Fibroblast of lung (primary cell): Measurements from ENCODE around the gene POU3F3. TPM values are rescaled to one million over a fixed set of nuclear protein-coding genes. Genes with fewer than 3 reads are reported as not detected.

ENCODE experiments used
- DNase-seq, 2 donors: peaks; one replicate each; pipeline versions ENCODE4 v3.0.0 to v3.0.0-alpha.2; 2010; ENCODE audit warnings: low read depth in 2 of 2
- H2AFZ ChIP-seq: 2 replicates; pipeline ENCODE4 v1.5.1; 2012; ENCODE audit warnings: low read length, control low read depth, inconsistent platforms
- H3K27ac ChIP-seq: 2 replicates; pipeline ENCODE4 v1.5.1; 2011; ENCODE audit warnings: low read length, control low read depth; ENCODE audit not compliant: insufficient read depth
- H3K27me3 ChIP-seq: 2 replicates; pipeline ENCODE4 v1.5.1; 2011; ENCODE audit warnings: mild to moderate bottlenecking, low read length; ENCODE audit not compliant: control insufficient read depth, insufficient read depth
- H3K36me3 ChIP-seq: 2 replicates; pipeline ENCODE4 v1.5.1; 2011; ENCODE audit warnings: low read length; ENCODE audit not compliant: control insufficient read depth, insufficient read depth
- H3K4me1 ChIP-seq: 2 replicates; pipeline ENCODE4 v1.5.1; 2011; ENCODE audit warnings: low read length; ENCODE audit not compliant: control insufficient read depth, insufficient read depth; ENCODE audit errors: extremely low read depth
- H3K4me2 ChIP-seq: 2 replicates; pipeline ENCODE4 v1.5.1; 2011; ENCODE audit warnings: low read length, control low read depth; ENCODE audit not compliant: insufficient read depth; ENCODE audit errors: extremely low read depth
- H3K4me3 ChIP-seq, 4 experiments: fragments of 200-600 bp in 1 of 4; sonication (generic) in 1 of 4; replicated peaks in 1 of 4; 2 replicates each; pipeline ENCODE4 v1.5.1; 2011 to 2016; ENCODE audit warnings: low read length in 4 of 4, low read depth in 3 of 4, mild to moderate bottlenecking in 3 of 4, control low read depth in 2 of 4, inconsistent platforms in 1 of 4, mixed read lengths in 1 of 4; ENCODE audit not compliant: insufficient read depth in 1 of 4; ENCODE audit errors: control extremely low read depth in 1 of 4
- H3K79me2 ChIP-seq: 2 replicates; pipeline ENCODE4 v1.5.1; 2012; ENCODE audit warnings: mild to moderate bottlenecking, low read length, inconsistent platforms; ENCODE audit not compliant: control insufficient read depth, insufficient read depth
- H3K9ac ChIP-seq: 2 replicates; pipeline ENCODE4 v1.5.1; 2011; ENCODE audit warnings: mild to moderate bottlenecking, low read length, control low read depth; ENCODE audit not compliant: insufficient read depth
- H3K9me3 ChIP-seq: 2 replicates; pipeline ENCODE4 v1.5.1; 2012; ENCODE audit warnings: low read depth, low read length; ENCODE audit not compliant: control insufficient read depth, insufficient read depth
- H4K20me1 ChIP-seq: 2 replicates; pipeline ENCODE4 v1.5.1; 2011; ENCODE audit warnings: low read length; ENCODE audit not compliant: control insufficient read depth, insufficient read depth; ENCODE audit errors: extremely low read depth
- EZH2 ChIP-seq: IDR thresholded peaks from 2 replicates; pipeline ENCODE4 v1.5.1; 2012; ENCODE audit warnings: low read length, control low read depth, mild to moderate bottlenecking; ENCODE audit errors: missing control alignments
- polyA plus RNA-seq, 2 donors: library from polyadenylated mRNA; depleted of rRNA in 1 of 2; stranded (reverse) in 1 of 2; unstranded in 1 of 2; fragments of >200 nt; gene quantifications; 2 replicates each; pipeline ENCODE4 v1.2.1, GENCODE V29; 2011 to 2012; ENCODE audit warnings: missing spikeins in 1 of 2
- total RNA-seq: library from RNA; depleted of rRNA; stranded (reverse); fragments of >200 nt; gene quantifications from 2 replicates; pipeline ENCODE4 v1.2.1, GENCODE V29; 2014
- TF ChIP-seq, protein P1 (sequence below), 2 donors: IDR thresholded peaks in 1 of 2; conservative IDR thresholded peaks in 1 of 2; 1 replicate in 1 of 2; 2 replicates in 1 of 2; pipeline ENCODE4 v1.5.1; 2011 to 2012; ENCODE audit warnings: low read length in 2 of 2, control low read depth in 1 of 2, inconsistent platforms in 1 of 2, low read depth in 1 of 2, mild to moderate bottlenecking in 1 of 2

The POU3F3 gene
- total and polyA plus RNA-seq, 2 donors (not counting 1 experiment from before 2014, with no cell fraction given): 0.01 TPM; not detected in 1

DNA sequence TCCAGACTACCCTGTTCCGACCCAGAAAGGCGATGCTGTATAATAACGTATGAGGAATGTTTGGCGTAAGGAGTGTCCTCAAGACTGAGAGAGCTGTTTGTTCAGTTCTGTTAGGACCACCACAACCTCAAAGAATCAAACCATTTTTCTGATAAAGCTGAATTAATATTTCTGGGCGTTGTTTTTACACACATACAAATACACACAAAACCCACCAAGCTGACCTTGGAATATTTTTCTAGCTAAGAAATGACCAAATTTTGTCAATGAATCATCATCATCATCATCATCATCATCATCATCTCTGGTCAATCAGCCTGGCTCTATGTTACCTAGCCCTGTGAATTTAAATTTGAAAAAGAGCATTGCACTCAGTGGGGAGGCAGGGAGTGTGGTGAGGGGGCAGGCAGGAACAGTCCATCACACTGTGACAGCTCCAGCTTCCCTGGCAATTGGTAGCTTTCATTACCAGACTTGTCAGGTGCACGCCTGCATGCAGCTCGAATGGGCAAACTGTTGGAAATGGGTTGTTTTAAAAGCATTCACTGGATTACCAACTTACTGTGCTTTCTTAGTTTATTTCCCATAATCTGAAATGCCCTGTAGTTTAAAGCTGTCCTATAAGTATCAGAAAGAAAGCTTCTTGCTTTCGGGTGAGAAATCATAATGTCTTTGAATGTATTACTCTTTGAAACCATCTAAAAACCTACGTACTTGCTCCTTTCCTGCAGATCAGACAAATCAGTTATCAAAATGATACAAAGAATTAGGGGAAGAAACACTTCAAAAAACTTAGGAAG, 6.9 kb upstream of the POU3F3 start:
- H3K9ac ChIP-seq: no peak overlapping the region
- no peak overlapping the region for H3K27ac ChIP-seq
- H3K4me2 ChIP-seq: no peak overlapping the region
- H3K27me3 ChIP-seq: peaks cover 42% of the 10 kb centered on the region
- no peak overlapping the region for H3K4me3 ChIP-seq
- peak in 1 of 2 donors; percentile 33 for DNase-seq
- H2AFZ ChIP-seq: no peak overlapping the region
- no peaks in the 10 kb centered on the region for H3K79me2 ChIP-seq
- H4K20me1 ChIP-seq: no peaks in the 10 kb centered on the region
- H3K4me1 ChIP-seq: no peaks in the 10 kb centered on the region
- TF ChIP-seq, protein P1, sequence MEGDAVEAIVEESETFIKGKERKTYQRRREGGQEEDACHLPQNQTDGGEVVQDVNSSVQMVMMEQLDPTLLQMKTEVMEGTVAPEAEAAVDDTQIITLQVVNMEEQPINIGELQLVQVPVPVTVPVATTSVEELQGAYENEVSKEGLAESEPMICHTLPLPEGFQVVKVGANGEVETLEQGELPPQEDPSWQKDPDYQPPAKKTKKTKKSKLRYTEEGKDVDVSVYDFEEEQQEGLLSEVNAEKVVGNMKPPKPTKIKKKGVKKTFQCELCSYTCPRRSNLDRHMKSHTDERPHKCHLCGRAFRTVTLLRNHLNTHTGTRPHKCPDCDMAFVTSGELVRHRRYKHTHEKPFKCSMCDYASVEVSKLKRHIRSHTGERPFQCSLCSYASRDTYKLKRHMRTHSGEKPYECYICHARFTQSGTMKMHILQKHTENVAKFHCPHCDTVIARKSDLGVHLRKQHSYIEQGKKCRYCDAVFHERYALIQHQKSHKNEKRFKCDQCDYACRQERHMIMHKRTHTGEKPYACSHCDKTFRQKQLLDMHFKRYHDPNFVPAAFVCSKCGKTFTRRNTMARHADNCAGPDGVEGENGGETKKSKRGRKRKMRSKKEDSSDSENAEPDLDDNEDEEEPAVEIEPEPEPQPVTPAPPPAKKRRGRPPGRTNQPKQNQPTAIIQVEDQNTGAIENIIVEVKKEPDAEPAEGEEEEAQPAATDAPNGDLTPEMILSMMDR (conservative IDR thresholded peaks at IDR 0.05 in 1 of 2, IDR thresholded peaks at IDR 0.05 in 1 of 2; ENCODE audit: low read depth in 1 of 2, low read length in 2 of 2): no peak
- TF ChIP-seq EZH2: no peak
- no peaks in the 10 kb centered on the region for H3K36me3 ChIP-seq
- no peaks in the 10 kb centered on the region for H3K9me3 ChIP-seq

DNA sequence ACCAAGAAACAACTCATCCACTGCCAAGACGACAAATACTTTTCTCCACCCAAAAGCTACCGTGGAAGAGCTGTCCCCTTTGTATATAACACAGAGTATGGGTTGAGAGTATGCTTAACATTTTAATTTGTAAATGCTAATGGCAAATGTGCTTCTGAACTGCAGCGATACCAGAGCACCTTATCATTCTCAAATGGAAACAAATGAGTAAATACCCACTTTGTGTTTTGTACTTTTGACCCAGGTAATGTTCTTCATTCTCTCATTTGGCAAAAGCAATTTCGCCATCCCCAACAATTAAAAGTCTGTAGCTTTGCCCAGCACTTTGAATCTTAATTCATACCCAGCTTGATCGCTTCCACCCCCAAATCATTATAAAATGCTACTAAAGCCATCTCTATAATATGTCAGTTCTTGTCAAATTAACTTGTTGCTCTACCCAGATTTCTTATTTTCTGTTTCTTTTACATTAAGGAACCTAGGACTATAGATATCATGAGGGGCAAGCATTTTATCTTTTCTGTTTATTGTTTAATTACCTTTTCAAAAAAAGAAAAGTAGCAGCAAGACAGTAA, 6.2 kb upstream of the POU3F3 start:
- no peak for DNase-seq
- no peak overlapping the region for H3K4me2 ChIP-seq
- no peaks in the 10 kb centered on the region for H3K79me2 ChIP-seq
- H2AFZ ChIP-seq: no peak overlapping the region
- no peak overlapping the region for H3K9ac ChIP-seq
- peaks cover 46% of the 10 kb centered on the region for H3K27me3 ChIP-seq
- no peak overlapping the region for H3K4me3 ChIP-seq
- no peaks in the 10 kb centered on the region for H3K4me1 ChIP-seq
- no peak overlapping the region for H3K27ac ChIP-seq
- TF ChIP-seq, protein P1 (conservative IDR thresholded peaks at IDR 0.05 in 1 of 2, IDR thresholded peaks at IDR 0.05 in 1 of 2; ENCODE audit: low read depth in 1 of 2, low read length in 2 of 2): no peak
- TF ChIP-seq EZH2: no peak
- no peaks in the 10 kb centered on the region for H3K9me3 ChIP-seq
- no peaks in the 10 kb centered on the region for H3K36me3 ChIP-seq
- no peaks in the 10 kb centered on the region for H4K20me1 ChIP-seq

DNA sequence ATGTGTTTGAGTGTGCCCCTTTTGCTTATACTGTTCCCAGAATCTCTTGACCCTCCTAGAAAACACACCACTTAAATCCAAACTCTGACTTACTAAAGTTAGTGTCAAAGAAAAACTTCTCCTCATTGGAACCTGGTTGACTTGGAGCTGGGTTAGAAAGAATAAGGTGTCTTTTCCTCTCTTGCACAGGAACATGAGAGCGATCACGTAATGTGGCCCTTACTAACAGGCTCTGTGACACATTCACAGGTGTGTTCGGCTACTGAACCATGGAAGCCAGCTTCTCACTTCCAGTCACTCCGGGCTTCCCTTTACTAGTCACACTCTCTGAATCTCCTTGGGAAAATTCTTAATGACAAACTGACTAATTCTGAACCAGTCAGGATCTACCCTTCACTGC, 5.4 kb upstream of the POU3F3 start:
- H3K4me1 ChIP-seq: no peaks in the 10 kb centered on the region
- no peak overlapping the region for H3K4me3 ChIP-seq
- no peak overlapping the region for H3K27ac ChIP-seq
- H2AFZ ChIP-seq: no peak overlapping the region
- H3K27me3 ChIP-seq: peaks cover 53% of the 10 kb centered on the region
- H3K4me2 ChIP-seq: no peak overlapping the region
- H4K20me1 ChIP-seq: no peaks in the 10 kb centered on the region
- no peak overlapping the region for H3K9ac ChIP-seq
- no peaks in the 10 kb centered on the region for H3K36me3 ChIP-seq
- no peak for TF ChIP-seq EZH2
- TF ChIP-seq, protein P1 (conservative IDR thresholded peaks at IDR 0.05 in 1 of 2, IDR thresholded peaks at IDR 0.05 in 1 of 2; ENCODE audit: low read depth in 1 of 2, low read length in 2 of 2): no peak
- peak in 1 of 2 donors; percentile 51 for DNase-seq
- H3K9me3 ChIP-seq: no peaks in the 10 kb centered on the region
- H3K79me2 ChIP-seq: no peaks in the 10 kb centered on the region
